ENCODE data around the gene CHAT.

DNA sequence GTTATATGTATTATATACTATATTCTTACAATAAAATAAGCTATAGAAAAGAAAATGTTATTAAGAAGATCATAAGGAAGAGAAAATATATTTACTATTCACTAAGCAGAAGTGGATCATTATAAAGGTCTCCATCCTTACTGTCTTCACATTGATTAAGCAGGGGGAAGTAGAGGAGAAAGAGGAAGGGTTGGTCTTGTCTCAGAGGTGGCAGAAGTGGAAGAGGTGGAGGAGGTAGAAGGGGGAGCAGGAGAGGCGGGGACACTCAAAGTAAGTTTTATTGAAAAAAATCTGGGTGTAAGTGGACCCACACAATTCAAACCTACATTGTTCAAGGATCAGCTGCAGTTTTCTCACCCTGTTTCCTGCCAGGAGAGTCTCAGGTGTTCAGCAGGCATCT, 46.0 kb upstream of the CHAT start:
- TF ChIP-seq, protein P1, sequence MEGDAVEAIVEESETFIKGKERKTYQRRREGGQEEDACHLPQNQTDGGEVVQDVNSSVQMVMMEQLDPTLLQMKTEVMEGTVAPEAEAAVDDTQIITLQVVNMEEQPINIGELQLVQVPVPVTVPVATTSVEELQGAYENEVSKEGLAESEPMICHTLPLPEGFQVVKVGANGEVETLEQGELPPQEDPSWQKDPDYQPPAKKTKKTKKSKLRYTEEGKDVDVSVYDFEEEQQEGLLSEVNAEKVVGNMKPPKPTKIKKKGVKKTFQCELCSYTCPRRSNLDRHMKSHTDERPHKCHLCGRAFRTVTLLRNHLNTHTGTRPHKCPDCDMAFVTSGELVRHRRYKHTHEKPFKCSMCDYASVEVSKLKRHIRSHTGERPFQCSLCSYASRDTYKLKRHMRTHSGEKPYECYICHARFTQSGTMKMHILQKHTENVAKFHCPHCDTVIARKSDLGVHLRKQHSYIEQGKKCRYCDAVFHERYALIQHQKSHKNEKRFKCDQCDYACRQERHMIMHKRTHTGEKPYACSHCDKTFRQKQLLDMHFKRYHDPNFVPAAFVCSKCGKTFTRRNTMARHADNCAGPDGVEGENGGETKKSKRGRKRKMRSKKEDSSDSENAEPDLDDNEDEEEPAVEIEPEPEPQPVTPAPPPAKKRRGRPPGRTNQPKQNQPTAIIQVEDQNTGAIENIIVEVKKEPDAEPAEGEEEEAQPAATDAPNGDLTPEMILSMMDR (IDR thresholded peaks at IDR 0.05) = no peak
- TF ChIP-seq EZH2 (IDR thresholded peaks at IDR 0.05) (no peak), EZH2phosphoT487 (IDR thresholded peaks at IDR 0.05) (no peak)
